Measurements from ENCODE around the gene NCR1.

DNA sequence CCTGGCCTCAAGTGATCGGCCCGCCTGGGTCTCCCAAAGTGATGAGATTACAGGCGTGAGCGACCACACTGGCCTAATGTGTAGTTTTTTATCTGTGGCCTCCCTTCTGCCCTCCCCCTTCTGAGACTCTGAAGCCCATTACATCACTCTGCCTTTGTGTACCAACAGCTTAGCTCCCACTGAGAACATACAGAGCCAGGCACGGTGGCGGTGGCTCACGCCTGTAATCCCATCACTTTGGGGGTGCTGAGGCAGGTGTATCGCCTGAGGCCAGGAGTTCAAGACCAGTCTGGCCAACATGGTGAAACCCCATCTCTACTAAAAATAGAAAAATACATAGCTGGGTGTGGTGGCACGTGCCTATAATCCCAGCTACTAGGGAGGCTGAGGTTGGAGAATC is 12.6 kb downstream of the NCR1 start:
- TF ChIP-seq BHLHE40 (IDR thresholded peaks at IDR 0.05; ENCODE audit: borderline replicate concordance) (no peak), ELF4 (IDR thresholded peaks at IDR 0.05) (no peak), L3MBTL2 (conservative IDR thresholded peaks at IDR 0.05) (no peak), SP1 (IDR thresholded peaks at IDR 0.05) (no peak), FOXM1 (IDR thresholded peaks at IDR 0.05; ENCODE audit: borderline replicate concordance) (no peak), ZNF384 (IDR thresholded peaks at IDR 0.05) (no peak), CTBP1 (IDR thresholded peaks at IDR 0.05; ENCODE audit: borderline replicate concordance) (no peak)
